Testis (tissue), 2 donors: ENCODE data around the gene MBIP.

Experiments used
- POLR2A ChIP-seq: fragments of 450-650 bp; IDR thresholded peaks from one replicate; pipeline ENCODE4 v1.6.1; 2017; ENCODE audit warnings: antibody characterized with exemption, mild to moderate bottlenecking, moderate library complexity
- TF ChIP-seq, protein P1 (sequence below), 3 experiments: fragments of 450-650 bp in 2 of 3; fragments of 200-600 bp in 1 of 3; sonication (generic) in 1 of 3; IDR thresholded peaks; one replicate each; pipeline ENCODE4 v1.5.1; 2016 to 2019; ENCODE audit warnings: antibody characterized with exemption in 3 of 3, mild to moderate bottlenecking in 2 of 3, moderate library complexity in 1 of 3

- TF ChIP-seq, protein P1, sequence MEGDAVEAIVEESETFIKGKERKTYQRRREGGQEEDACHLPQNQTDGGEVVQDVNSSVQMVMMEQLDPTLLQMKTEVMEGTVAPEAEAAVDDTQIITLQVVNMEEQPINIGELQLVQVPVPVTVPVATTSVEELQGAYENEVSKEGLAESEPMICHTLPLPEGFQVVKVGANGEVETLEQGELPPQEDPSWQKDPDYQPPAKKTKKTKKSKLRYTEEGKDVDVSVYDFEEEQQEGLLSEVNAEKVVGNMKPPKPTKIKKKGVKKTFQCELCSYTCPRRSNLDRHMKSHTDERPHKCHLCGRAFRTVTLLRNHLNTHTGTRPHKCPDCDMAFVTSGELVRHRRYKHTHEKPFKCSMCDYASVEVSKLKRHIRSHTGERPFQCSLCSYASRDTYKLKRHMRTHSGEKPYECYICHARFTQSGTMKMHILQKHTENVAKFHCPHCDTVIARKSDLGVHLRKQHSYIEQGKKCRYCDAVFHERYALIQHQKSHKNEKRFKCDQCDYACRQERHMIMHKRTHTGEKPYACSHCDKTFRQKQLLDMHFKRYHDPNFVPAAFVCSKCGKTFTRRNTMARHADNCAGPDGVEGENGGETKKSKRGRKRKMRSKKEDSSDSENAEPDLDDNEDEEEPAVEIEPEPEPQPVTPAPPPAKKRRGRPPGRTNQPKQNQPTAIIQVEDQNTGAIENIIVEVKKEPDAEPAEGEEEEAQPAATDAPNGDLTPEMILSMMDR (IDR thresholded peaks at IDR 0.05) = no peak
- no peak for TF ChIP-seq POLR2A
Observed at GRCh38 chr14:36367985-36368774, 47.7 kb upstream of the MBIP start.
